Glutamatergic neuron (in vitro differentiated cells): ENCODE results near the gene NAA15. TPM values are rescaled to one million over a fixed set of nuclear protein-coding genes. Genes with fewer than 3 reads are reported as not detected.
"Not testable (repeated sequence)": the region's sequence is repeated elsewhere in the genome, so short reads cannot be mapped to it uniquely, and the experiment has no call there.

Experiments used
- DNase-seq: peaks from one replicate; pipeline ENCODE4 v3.0.0; 2022
- H3K27ac Mint-ChIP-seq: one replicate; pipeline ENCODE4 v1.8.0; 2020; ENCODE audit warnings: mild to moderate bottlenecking, mixed read lengths, inconsistent platforms; ENCODE audit not compliant: unreplicated experiment
- H3K27me3 Mint-ChIP-seq: one replicate; pipeline ENCODE4 v1.8.0; 2020; ENCODE audit warnings: mild to moderate bottlenecking, moderate library complexity, mixed read lengths, inconsistent platforms; ENCODE audit not compliant: unreplicated experiment
- H3K36me3 Mint-ChIP-seq: one replicate; pipeline ENCODE4 v1.8.0; 2020; ENCODE audit warnings: mild to moderate bottlenecking, mixed read lengths, inconsistent platforms; ENCODE audit not compliant: unreplicated experiment
- H3K4me1 Mint-ChIP-seq: one replicate; pipeline ENCODE4 v1.8.0; 2020; ENCODE audit warnings: mild to moderate bottlenecking, low read depth, mixed read lengths, inconsistent platforms; ENCODE audit not compliant: unreplicated experiment
- H3K4me3 Mint-ChIP-seq: one replicate; pipeline ENCODE4 v1.8.0; 2020; ENCODE audit warnings: mild to moderate bottlenecking, mixed read lengths, inconsistent platforms; ENCODE audit not compliant: unreplicated experiment
- H3K9me3 Mint-ChIP-seq: one replicate; pipeline ENCODE4 v1.8.0; 2020; ENCODE audit warnings: mild to moderate bottlenecking, moderate library complexity, mixed read lengths, inconsistent platforms; ENCODE audit not compliant: unreplicated experiment
- total RNA-seq: library from RNA; stranded (reverse); fragmentation: NEBNext Ultra II Directional; extraction: Animal tissue kit (Norgen Biotek cat#: 25700); gene quantifications from one replicate; pipeline ENCODE4 v1.2.1, GENCODE V29; 2021; ENCODE audit not compliant: unreplicated experiment
- TF ChIP-seq, protein P1 (sequence below): fragments of 200-600 bp; sonication (generic); IDR thresholded peaks from one replicate; pipeline ENCODE4 v1.5.0; 2021; ENCODE audit not compliant: partially characterized antibody, unreplicated experiment

Gene NAA15
- total RNA-seq, 1 donor from 2014 or later: 44.9 TPM

DNA sequence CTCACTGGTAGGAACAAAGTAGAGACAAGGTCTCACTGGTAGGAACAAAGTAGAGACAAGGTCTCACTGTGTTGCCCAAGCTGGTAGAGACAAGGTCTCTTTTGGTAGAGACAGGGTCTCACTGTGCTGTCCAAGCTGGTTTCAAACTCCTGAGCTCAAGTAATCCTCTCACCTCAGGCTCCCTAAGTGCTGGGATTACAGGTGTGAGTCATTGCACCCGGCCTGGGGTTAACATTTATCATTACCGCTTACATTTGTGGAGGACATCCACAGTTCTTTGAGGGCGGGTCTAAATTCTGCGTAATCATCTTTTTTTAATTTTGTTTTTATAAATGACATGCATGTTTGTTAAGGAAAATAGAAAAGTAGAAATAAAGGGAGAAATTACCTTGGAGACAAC lies 164.6 kb downstream of the NAA15 start:
- no peak for DNase-seq
- Mint-ChIP-seq H3K4me1 (no peaks in the 10 kb centered on the region), H3K4me3 (no peak overlapping the region), H3K36me3 (peaks cover 18% of the 10 kb centered on the region), H3K9me3 (peaks cover 2% of the 10 kb centered on the region), H3K27ac (no peak overlapping the region), H3K27me3 (peaks cover 2% of the 10 kb centered on the region)
- TF ChIP-seq, protein P1, sequence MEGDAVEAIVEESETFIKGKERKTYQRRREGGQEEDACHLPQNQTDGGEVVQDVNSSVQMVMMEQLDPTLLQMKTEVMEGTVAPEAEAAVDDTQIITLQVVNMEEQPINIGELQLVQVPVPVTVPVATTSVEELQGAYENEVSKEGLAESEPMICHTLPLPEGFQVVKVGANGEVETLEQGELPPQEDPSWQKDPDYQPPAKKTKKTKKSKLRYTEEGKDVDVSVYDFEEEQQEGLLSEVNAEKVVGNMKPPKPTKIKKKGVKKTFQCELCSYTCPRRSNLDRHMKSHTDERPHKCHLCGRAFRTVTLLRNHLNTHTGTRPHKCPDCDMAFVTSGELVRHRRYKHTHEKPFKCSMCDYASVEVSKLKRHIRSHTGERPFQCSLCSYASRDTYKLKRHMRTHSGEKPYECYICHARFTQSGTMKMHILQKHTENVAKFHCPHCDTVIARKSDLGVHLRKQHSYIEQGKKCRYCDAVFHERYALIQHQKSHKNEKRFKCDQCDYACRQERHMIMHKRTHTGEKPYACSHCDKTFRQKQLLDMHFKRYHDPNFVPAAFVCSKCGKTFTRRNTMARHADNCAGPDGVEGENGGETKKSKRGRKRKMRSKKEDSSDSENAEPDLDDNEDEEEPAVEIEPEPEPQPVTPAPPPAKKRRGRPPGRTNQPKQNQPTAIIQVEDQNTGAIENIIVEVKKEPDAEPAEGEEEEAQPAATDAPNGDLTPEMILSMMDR: no peak

DNA sequence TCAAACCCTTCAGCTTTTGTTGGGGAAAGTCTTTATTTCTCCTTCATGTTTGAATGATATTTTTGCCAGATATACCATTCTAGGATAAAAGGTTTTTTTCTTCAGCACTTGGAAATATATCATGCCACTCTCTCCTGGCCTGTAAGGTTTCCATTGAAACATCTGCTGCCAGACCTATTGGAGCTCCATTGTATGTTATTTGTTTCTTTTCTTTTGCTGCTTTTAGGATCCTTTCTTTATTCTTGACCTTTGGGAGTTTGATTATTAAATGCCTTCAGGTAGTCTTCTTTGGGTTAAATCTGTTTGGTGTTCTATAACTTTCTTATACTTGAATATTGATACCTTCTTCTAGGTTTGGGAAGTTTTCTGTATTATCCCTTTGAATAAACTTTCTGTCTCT lies 167.5 kb downstream of the NAA15 start:
- DNase-seq, H3K9me3 Mint-ChIP-seq, H3K27ac Mint-ChIP-seq, H3K4me1 Mint-ChIP-seq, H3K27me3 Mint-ChIP-seq, H3K4me3 Mint-ChIP-seq: not testable (repeated sequence)
- peaks cover 29% of the 10 kb centered on the region for H3K36me3 Mint-ChIP-seq

DNA sequence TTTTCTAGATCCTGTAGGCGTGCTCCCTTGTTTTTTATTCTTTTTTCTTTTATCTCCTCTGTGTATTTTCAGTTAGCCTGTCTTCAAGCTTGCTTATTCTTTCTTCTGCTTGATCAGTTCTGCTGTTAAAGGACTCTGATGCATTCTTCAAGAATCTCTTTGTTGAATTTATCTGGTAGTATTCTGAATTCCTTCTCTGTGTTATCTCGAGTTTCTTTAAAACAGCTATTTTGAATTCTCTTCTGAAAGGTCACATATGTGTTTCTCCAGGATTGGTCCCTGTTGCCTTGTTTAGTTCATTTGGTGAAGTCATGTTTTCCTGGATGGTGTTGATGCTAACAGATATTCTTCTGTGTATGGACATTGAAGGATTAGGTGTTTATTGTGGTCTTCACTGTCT lies 167.9 kb downstream of the NAA15 start:
- Mint-ChIP-seq H3K36me3 (peaks cover 29% of the 10 kb centered on the region), H3K4me3 (no peak overlapping the region), H3K9me3 (peaks cover 5% of the 10 kb centered on the region), H3K4me1 (no peaks in the 10 kb centered on the region), H3K27me3 (no peaks in the 10 kb centered on the region), H3K27ac (no peak overlapping the region)
- TF ChIP-seq, protein P1: no peak
- DNase-seq: no peak

Other genes with a start within 250 kb of the NAA15 start
- 32.4 TPM for gene ELF2, start 124.3 kb upstream of the NAA15 start, total RNA-seq
- 0.69 TPM for gene MGARP, start 21.3 kb upstream of the NAA15 start, total RNA-seq
- 19.4 TPM for gene NDUFC1, start 972 bp downstream of the NAA15 start, total RNA-seq
- 5.0 TPM for gene RAB33B, start 152.6 kb downstream of the NAA15 start, total RNA-seq